GM21529 (cell line): ENCODE results near the gene GSTK1.
A peak's percentile ranks its signal among the peaks of the same experiment; 100 is the strongest.
"Not testable (repeated sequence)": the region's sequence is repeated elsewhere in the genome, so short reads cannot be mapped to it uniquely, and the experiment has no call there.

Experiments
- ATAC-seq: cut with Tn5 transposase; IDR thresholded peaks from one replicate; pipeline ENCODE4 v1.9.1; 2021; ENCODE audit not compliant: unreplicated experiment

Gene GSTK1

GRCh38 chr7:143265017-143265693, 1.9 kb downstream of the GSTK1 start:
- no peak for ATAC-seq

GRCh38 chr7:143269251-143269650, 6.0 kb downstream of the GSTK1 start:
- no peak for ATAC-seq

- ATAC-seq = no peak
These were observed 8.0 kb downstream of the GSTK1 start for GRCh38 chr7:143271240-143271639.

- no peak for ATAC-seq
These were observed 9.6 kb downstream of the GSTK1 start for GRCh38 chr7:143272871-143273270.

GRCh38 chr7:143279186-143280098, 16.2 kb downstream of the GSTK1 start:
- ATAC-seq = no peak

GRCh38 chr7:143280160-143280559, 16.9 kb downstream of the GSTK1 start:
- no peak for ATAC-seq

GRCh38 chr7:143280566-143280965, 17.3 kb downstream of the GSTK1 start:
- no peak for ATAC-seq

- ATAC-seq = no peak
These were observed 18.3 kb downstream of the GSTK1 start for GRCh38 chr7:143281529-143281928.

GRCh38 chr7:143282124-143282523, 18.9 kb downstream of the GSTK1 start:
- ATAC-seq = no peak

- no peak for ATAC-seq
These were observed 20.1 kb downstream of the GSTK1 start for GRCh38 chr7:143283381-143283780.

- ATAC-seq = no peak
These were observed 21.6 kb downstream of the GSTK1 start, which contains the start of gene TMEM139 for GRCh38 chr7:143284591-143285469. Gene TMEM139 (plus strand): TSS chr7:143284958. CDS start chr7:143285958, 1,000 bp downstream.

GRCh38 chr7:143285470-143285778, 22.2 kb downstream of the GSTK1 start:
- no peak for ATAC-seq

- ATAC-seq = no peak
These were observed 22.7 kb downstream of the GSTK1 start for GRCh38 chr7:143285806-143286521.

GRCh38 chr7:143286522-143286890, 23.3 kb downstream of the GSTK1 start:
- ATAC-seq = no peak

- ATAC-seq = no peak
These were observed 24.2 kb downstream of the GSTK1 start for GRCh38 chr7:143287339-143287934.

GRCh38 chr7:143287935-143288826, 24.9 kb downstream of the GSTK1 start, which contains the start of gene CASP2:
Gene CASP2 (plus strand): TSS chr7:143288351. CDS start chr7:143288456, 105 bp downstream.
- ATAC-seq = peak; percentile 82

- no peak for ATAC-seq
These were observed 25.6 kb downstream of the GSTK1 start for GRCh38 chr7:143288836-143289235.

- ATAC-seq = no peak
These were observed 26.2 kb downstream of the GSTK1 start for GRCh38 chr7:143289421-143289820.

GRCh38 chr7:143289888-143290287, 26.6 kb downstream of the GSTK1 start:
- ATAC-seq = not testable (repeated sequence)
